SK-N-SH treated with all-trans-retinoic acid at 6 μM for 48 hours (cell line): ENCODE measurements around the gene C20orf173.

Experiments
- ATAC-seq: fragments of 200-7000 bp; cut with Tn5 transposase; 3 replicates; pipeline ENCODE4 v1.9.1; 2020; ENCODE audit warnings: mild to moderate bottlenecking, moderate library complexity
- ARNTL ChIP-seq: fragments of 450-650 bp; formaldehyde crosslinking; IDR thresholded peaks from 2 replicates; pipeline ENCODE4 v1.5.0; 2020; ENCODE audit warnings: low read depth, mild to moderate bottlenecking, moderate library complexity, borderline replicate concordance
- CSDC2 ChIP-seq: fragments of 250-450 bp; sonication (Bioruptor Pico); IDR thresholded peaks from 2 replicates; pipeline ENCODE4 v1.5.0; 2020; ENCODE audit warnings: mild to moderate bottlenecking, moderate library complexity
- ESRRG ChIP-seq: fragments of 250-450 bp; sonication (Bioruptor Pico); IDR thresholded peaks from 2 replicates; pipeline ENCODE4 v1.6.1; 2021; ENCODE audit warnings: mild to moderate bottlenecking
- GLIS3 ChIP-seq: fragments of 250-450 bp; sonication (Bioruptor Pico); IDR thresholded peaks from 2 replicates; pipeline ENCODE4 v1.5.0; 2020; ENCODE audit warnings: mild to moderate bottlenecking, moderate library complexity
- ISL1 ChIP-seq: fragments of 250-450 bp; sonication (Bioruptor Pico); IDR thresholded peaks from 2 replicates; pipeline ENCODE4 v2.1.2; 2022; ENCODE audit warnings: mild to moderate bottlenecking, moderate library complexity
- OSR1 ChIP-seq: fragments of 250-450 bp; sonication (Bioruptor Pico); IDR thresholded peaks from 2 replicates; pipeline ENCODE4 v1.8.0; 2022; ENCODE audit warnings: moderate library complexity, mild to moderate bottlenecking, inconsistent platforms
- PPARA ChIP-seq: fragments of 250-450 bp; sonication (Bioruptor Pico); IDR thresholded peaks from 2 replicates; pipeline ENCODE4 v1.5.0; 2020; ENCODE audit warnings: mild to moderate bottlenecking, borderline replicate concordance
- RARB ChIP-seq: fragments of 250-450 bp; sonication (Bioruptor Pico); IDR thresholded peaks from 2 replicates; pipeline ENCODE4 v1.8.0; 2021; ENCODE audit warnings: mild to moderate bottlenecking, moderate library complexity
- SNAI2 ChIP-seq: fragments of 250-450 bp; sonication (Bioruptor Pico); IDR thresholded peaks from 2 replicates; pipeline ENCODE4 v1.5.0; 2020; ENCODE audit warnings: mild to moderate bottlenecking, moderate library complexity
- TCF4 ChIP-seq: fragments of 250-450 bp; sonication (Bioruptor Pico); IDR thresholded peaks from 2 replicates; pipeline ENCODE4 v1.8.0; 2021; ENCODE audit warnings: mild to moderate bottlenecking, moderate library complexity, borderline replicate concordance
- TOX ChIP-seq: fragments of 250-450 bp; sonication (Bioruptor Pico); IDR thresholded peaks from 2 replicates; pipeline ENCODE4 v1.8.0; 2021; ENCODE audit warnings: mild to moderate bottlenecking, moderate library complexity, borderline replicate concordance
- ZC3H10 ChIP-seq: fragments of 250-450 bp; sonication (Bioruptor Pico); IDR thresholded peaks from 2 replicates; pipeline ENCODE4 v1.5.1; 2021; ENCODE audit warnings: mild to moderate bottlenecking, moderate library complexity
- ZFP3 ChIP-seq: fragments of 250-450 bp; sonication (Bioruptor Pico); IDR thresholded peaks from 2 replicates; pipeline ENCODE4 v1.5.0; 2020; ENCODE audit warnings: mild to moderate bottlenecking, moderate library complexity
- ZFP30 ChIP-seq: fragments of 450-650 bp; formaldehyde crosslinking; IDR thresholded peaks from 2 replicates; pipeline ENCODE4 v1.5.0; 2022; ENCODE audit warnings: mild to moderate bottlenecking, moderate library complexity
- ZNF565 ChIP-seq: fragments of 450-650 bp; formaldehyde crosslinking; conservative IDR thresholded peaks from 2 replicates; pipeline ENCODE4 v1.5.0; 2020; ENCODE audit warnings: low read depth, mild to moderate bottlenecking, moderate library complexity
- ZNF70 ChIP-seq: fragments of 450-650 bp; formaldehyde crosslinking; IDR thresholded peaks from 2 replicates; pipeline ENCODE4 v1.5.0; 2020; ENCODE audit warnings: mild to moderate bottlenecking, moderate library complexity
- ZNF8 ChIP-seq: fragments of 450-650 bp; formaldehyde crosslinking; IDR thresholded peaks from 2 replicates; pipeline ENCODE4 v1.5.0; 2020; ENCODE audit warnings: mild to moderate bottlenecking, moderate library complexity
- TF ChIP-seq, protein P1 (sequence below): fragments of 250-450 bp; sonication (Bioruptor Pico); IDR thresholded peaks from 2 replicates; pipeline ENCODE4 v1.5.1; 2021; ENCODE audit warnings: mild to moderate bottlenecking, moderate library complexity
- TF ChIP-seq, protein P2 (sequence below): fragments of 250-450 bp; sonication (Bioruptor Pico); IDR thresholded peaks from 2 replicates; pipeline ENCODE4 v1.8.0; 2021; ENCODE audit warnings: low read depth, mild to moderate bottlenecking, moderate library complexity, borderline replicate concordance
- TF ChIP-seq, protein P3 (sequence below): fragments of 250-450 bp; sonication (Bioruptor Pico); IDR thresholded peaks from 2 replicates; pipeline ENCODE4 v1.5.1; 2020; ENCODE audit warnings: low read depth, mild to moderate bottlenecking, moderate library complexity
- TF ChIP-seq, protein P4 (sequence below): fragments of 250-450 bp; sonication (Bioruptor Pico); IDR thresholded peaks from 2 replicates; pipeline ENCODE4 v1.8.0; 2020; ENCODE audit warnings: mild to moderate bottlenecking, moderate library complexity, borderline replicate concordance
- TF ChIP-seq, protein P5 (sequence below): fragments of 250-450 bp; sonication (Bioruptor Pico); IDR thresholded peaks from 2 replicates; pipeline ENCODE4 v1.5.0; 2020; ENCODE audit warnings: mild to moderate bottlenecking, moderate library complexity

Gene C20orf173

DNA sequence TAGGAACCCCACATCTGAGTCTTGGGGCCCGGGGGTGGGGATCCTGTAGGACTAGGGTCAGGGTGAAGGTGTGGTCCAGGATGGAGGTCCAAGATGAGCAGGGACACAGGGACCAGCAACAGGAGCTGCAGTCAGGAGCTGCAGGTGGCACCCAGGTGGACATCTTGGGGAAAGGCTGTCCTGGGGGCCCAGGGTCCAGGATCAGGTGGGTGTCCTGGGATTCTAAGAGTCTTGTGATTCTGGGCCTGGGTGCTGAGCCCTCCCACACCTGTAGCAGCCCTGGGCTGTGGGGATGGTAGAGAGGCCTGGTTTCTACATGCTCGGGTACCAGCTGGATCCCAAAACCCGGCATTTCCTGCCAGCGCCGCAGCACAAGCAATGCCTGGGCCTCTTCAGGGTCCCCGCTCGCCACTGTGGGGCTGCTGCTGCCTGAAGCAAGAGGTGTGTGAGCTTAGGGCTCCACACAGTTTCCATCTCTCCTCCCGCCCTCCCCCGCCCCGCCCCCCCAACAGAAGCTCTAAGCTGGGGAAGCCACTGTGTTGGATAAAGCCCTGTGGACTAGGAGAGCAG is 33.2 kb upstream of the C20orf173 start:
- TF ChIP-seq ZFP3 (CRISPR knock-in tag) (no peak), ZNF70 (CRISPR knock-in tag) (no peak), TOX (no peak), GLIS3 (CRISPR knock-in tag) (no peak), CSDC2 (CRISPR knock-in tag) (no peak)
- no peak for ATAC-seq

DNA sequence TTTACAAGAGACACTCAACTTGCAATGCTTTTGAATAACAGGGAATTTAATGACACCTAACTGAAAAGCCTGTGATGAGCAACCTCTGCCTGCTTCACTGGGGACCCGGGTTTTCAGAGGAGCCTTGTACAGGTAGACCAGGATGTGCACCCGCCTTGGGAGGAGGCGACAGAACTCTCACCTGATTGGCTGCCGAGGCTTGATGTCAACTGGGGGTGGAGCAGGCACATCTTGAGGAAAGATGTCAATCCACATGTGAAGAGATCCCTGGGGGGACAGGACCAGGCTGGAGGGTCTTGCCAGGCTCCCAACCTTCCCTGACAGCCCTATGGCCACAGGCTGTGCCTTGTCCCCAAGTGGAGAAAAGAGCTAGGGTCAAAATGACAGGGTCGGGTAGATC is 32.2 kb upstream of the C20orf173 start:
- TF ChIP-seq ZC3H10 (CRISPR knock-in tag) = no peak
- TF ChIP-seq, protein P1, sequence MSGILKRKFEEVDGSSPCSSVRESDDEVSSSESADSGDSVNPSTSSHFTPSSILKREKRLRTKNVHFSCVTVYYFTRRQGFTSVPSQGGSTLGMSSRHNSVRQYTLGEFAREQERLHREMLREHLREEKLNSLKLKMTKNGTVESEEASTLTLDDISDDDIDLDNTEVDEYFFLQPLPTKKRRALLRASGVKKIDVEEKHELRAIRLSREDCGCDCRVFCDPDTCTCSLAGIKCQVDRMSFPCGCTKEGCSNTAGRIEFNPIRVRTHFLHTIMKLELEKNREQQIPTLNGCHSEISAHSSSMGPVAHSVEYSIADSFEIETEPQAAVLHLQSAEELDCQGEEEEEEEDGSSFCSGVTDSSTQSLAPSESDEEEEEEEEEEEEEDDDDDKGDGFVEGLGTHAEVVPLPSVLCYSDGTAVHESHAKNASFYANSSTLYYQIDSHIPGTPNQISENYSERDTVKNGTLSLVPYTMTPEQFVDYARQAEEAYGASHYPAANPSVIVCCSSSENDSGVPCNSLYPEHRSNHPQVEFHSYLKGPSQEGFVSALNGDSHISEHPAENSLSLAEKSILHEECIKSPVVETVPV (CRISPR knock-in tag) = no peak
- TF ChIP-seq GLIS3 (CRISPR knock-in tag) = no peak
- TF ChIP-seq, protein P2, sequence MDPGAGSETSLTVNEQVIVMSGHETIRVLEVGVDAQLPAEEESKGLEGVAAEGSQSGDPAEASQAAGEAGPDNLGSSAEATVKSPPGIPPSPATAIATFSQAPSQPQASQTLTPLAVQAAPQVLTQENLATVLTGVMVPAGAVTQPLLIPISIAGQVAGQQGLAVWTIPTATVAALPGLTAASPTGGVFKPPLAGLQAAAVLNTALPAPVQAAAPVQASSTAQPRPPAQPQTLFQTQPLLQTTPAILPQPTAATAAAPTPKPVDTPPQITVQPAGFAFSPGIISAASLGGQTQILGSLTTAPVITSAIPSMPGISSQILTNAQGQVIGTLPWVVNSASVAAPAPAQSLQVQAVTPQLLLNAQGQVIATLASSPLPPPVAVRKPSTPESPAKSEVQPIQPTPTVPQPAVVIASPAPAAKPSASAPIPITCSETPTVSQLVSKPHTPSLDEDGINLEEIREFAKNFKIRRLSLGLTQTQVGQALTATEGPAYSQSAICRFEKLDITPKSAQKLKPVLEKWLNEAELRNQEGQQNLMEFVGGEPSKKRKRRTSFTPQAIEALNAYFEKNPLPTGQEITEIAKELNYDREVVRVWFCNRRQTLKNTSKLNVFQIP (CRISPR knock-in tag) = no peak
- TF ChIP-seq SNAI2 (CRISPR knock-in tag) = no peak
- TF ChIP-seq ZNF565 (CRISPR knock-in tag) = no peak
- no peak for TF ChIP-seq PPARA (CRISPR knock-in tag)
- no peak for TF ChIP-seq ZNF8 (CRISPR knock-in tag)
- no peak for TF ChIP-seq ZFP30 (CRISPR knock-in tag)
- TF ChIP-seq ARNTL = no peak
- no peak for TF ChIP-seq ZFP3 (CRISPR knock-in tag)
- TF ChIP-seq ZNF70 (CRISPR knock-in tag) = no peak
- no peak for TF ChIP-seq TCF4 (CRISPR knock-in tag)
- TF ChIP-seq, all 23 proteins: peak for 0
- no peak for ATAC-seq

DNA sequence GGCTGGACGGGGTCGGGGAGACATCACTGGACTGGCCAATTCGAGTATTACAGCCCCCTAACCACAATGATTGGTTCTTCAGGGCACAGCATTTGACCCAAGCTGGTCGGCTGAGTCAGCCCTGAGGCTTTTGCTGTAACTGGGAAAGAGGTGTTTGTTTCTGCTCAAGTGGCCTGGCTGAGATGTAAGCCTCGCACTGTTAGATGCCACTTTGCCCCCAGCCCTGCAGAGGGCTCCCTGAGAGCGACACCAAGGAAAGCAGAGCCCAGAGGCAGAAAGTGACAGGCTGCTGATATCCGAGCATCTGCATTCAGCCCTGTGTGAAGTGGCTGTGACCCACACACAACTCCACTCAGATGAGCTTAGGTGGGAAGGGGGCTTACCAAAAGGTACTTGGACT is 31.8 kb upstream of the C20orf173 start:
- peak; percentile 86 for ATAC-seq
- TF ChIP-seq, protein P3, sequence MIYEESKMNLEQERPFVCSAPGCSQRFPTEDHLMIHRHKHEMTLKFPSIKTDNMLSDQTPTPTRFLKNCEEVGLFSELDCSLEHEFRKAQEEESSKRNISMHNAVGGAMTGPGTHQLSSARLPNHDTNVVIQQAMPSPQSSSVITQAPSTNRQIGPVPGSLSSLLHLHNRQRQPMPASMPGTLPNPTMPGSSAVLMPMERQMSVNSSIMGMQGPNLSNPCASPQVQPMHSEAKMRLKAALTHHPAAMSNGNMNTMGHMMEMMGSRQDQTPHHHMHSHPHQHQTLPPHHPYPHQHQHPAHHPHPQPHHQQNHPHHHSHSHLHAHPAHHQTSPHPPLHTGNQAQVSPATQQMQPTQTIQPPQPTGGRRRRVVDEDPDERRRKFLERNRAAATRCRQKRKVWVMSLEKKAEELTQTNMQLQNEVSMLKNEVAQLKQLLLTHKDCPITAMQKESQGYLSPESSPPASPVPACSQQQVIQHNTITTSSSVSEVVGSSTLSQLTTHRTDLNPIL (CRISPR knock-in tag) = no peak
- TF ChIP-seq OSR1 (CRISPR knock-in tag) (no peak), CSDC2 (CRISPR knock-in tag) (no peak), ZNF565 (CRISPR knock-in tag) (no peak), TOX (no peak), ZNF70 (CRISPR knock-in tag) (no peak), ISL1 (CRISPR knock-in tag) (no peak), ZFP30 (CRISPR knock-in tag) (no peak), SNAI2 (CRISPR knock-in tag) (no peak), RARB (CRISPR knock-in tag) (no peak), ZC3H10 (CRISPR knock-in tag) (no peak)
- TF ChIP-seq, protein P4, sequence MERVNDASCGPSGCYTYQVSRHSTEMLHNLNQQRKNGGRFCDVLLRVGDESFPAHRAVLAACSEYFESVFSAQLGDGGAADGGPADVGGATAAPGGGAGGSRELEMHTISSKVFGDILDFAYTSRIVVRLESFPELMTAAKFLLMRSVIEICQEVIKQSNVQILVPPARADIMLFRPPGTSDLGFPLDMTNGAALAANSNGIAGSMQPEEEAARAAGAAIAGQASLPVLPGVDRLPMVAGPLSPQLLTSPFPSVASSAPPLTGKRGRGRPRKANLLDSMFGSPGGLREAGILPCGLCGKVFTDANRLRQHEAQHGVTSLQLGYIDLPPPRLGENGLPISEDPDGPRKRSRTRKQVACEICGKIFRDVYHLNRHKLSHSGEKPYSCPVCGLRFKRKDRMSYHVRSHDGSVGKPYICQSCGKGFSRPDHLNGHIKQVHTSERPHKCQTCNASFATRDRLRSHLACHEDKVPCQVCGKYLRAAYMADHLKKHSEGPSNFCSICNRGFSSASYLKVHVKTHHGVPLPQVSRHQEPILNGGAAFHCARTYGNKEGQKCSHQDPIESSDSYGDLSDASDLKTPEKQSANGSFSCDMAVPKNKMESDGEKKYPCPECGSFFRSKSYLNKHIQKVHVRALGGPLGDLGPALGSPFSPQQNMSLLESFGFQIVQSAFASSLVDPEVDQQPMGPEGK (CRISPR knock-in tag) = no peak
- TF ChIP-seq, protein P1 (CRISPR knock-in tag) = no peak

DNA sequence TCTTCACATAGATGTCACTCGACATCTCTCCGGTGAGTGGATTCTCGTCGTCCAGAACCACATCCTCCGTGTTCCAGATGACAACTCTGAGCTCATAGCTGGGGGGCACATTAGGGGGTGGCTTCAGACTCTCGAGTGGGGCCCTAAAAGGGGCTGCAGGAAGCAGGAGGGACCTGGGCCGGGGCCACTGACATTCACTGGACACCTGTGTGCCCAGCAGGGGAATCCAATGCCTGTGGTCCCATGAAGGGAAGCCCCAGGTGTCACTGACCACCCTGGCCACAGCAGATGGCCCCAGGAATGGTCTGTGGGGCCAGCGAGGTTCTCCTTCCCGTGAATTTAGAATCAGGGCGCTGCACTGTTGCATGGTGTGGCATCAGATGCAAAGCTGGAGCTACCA is 31.1 kb upstream of the C20orf173 start:
- ATAC-seq = no peak
- TF ChIP-seq RARB (CRISPR knock-in tag) (no peak), ZNF8 (CRISPR knock-in tag) (no peak), ZNF565 (CRISPR knock-in tag) (no peak), ESRRG (CRISPR knock-in tag) (no peak)
- TF ChIP-seq, protein P5, sequence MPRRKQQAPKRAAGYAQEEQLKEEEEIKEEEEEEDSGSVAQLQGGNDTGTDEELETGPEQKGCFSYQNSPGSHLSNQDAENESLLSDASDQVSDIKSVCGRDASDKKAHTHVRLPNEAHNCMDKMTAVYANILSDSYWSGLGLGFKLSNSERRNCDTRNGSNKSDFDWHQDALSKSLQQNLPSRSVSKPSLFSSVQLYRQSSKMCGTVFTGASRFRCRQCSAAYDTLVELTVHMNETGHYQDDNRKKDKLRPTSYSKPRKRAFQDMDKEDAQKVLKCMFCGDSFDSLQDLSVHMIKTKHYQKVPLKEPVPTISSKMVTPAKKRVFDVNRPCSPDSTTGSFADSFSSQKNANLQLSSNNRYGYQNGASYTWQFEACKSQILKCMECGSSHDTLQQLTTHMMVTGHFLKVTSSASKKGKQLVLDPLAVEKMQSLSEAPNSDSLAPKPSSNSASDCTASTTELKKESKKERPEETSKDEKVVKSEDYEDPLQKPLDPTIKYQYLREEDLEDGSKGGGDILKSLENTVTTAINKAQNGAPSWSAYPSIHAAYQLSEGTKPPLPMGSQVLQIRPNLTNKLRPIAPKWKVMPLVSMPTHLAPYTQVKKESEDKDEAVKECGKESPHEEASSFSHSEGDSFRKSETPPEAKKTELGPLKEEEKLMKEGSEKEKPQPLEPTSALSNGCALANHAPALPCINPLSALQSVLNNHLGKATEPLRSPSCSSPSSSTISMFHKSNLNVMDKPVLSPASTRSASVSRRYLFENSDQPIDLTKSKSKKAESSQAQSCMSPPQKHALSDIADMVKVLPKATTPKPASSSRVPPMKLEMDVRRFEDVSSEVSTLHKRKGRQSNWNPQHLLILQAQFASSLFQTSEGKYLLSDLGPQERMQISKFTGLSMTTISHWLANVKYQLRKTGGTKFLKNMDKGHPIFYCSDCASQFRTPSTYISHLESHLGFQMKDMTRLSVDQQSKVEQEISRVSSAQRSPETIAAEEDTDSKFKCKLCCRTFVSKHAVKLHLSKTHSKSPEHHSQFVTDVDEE (CRISPR knock-in tag) = no peak
- TF ChIP-seq, protein P1 (CRISPR knock-in tag) = no peak
- TF ChIP-seq, protein P3 (CRISPR knock-in tag) = no peak
